Liver (tissue), 9 donors: Measurements from ENCODE around the gene TMED1. TPM values are rescaled to one million over a fixed set of nuclear protein-coding genes. Genes with fewer than 3 reads are reported as not detected.

Experiments
- DNase-seq: peaks from one replicate; pipeline ENCODE4 v3.0.0-alpha.2; 2017; ENCODE audit warnings: low spot score
- H3K27ac ChIP-seq, 2 donors: one replicate each; pipeline ENCODE4 v1.7.0; 2013; ENCODE audit warnings: inconsistent platforms in 2 of 2, low read length in 2 of 2, control low read depth in 1 of 2, low read depth in 1 of 2, mild to moderate bottlenecking in 1 of 2
- H3K27me3 ChIP-seq, 4 donors: one replicate each; pipeline versions ENCODE4 v1.6.1 to v1.7.0; 2013; ENCODE audit warnings: low read length in 3 of 4, inconsistent platforms in 1 of 4, mild to moderate bottlenecking in 1 of 4, moderate library complexity in 1 of 4; ENCODE audit not compliant: control insufficient read depth in 4 of 4, insufficient read depth in 4 of 4
- H3K36me3 ChIP-seq, 4 donors: one replicate each; pipeline versions ENCODE4 v1.6.1 to v1.7.0; 2013; ENCODE audit warnings: low read length in 3 of 4, mild to moderate bottlenecking in 3 of 4, low read depth in 1 of 4, moderate library complexity in 1 of 4; ENCODE audit not compliant: control insufficient read depth in 4 of 4, insufficient read depth in 3 of 4
- H3K4me1 ChIP-seq, 4 donors: one replicate each; pipeline versions ENCODE4 v1.6.1 to v1.7.0; 2013; ENCODE audit warnings: low read length in 3 of 4, mild to moderate bottlenecking in 3 of 4, moderate library complexity in 1 of 4; ENCODE audit not compliant: control insufficient read depth in 4 of 4, insufficient read depth in 4 of 4
- H3K4me3 ChIP-seq, 3 donors: one replicate each; pipeline versions ENCODE4 v1.6.1 to v1.7.0; 2013; ENCODE audit warnings: low read length in 3 of 3, control low read depth in 1 of 3, low read depth in 1 of 3, mild to moderate bottlenecking in 1 of 3
- H3K9ac ChIP-seq, 2 donors: one replicate each; pipeline ENCODE4 v1.7.0; 2013; ENCODE audit warnings: low read length in 2 of 2, mild to moderate bottlenecking in 2 of 2, moderate library complexity in 2 of 2, control low read depth in 1 of 2, low read depth in 1 of 2
- H3K9me3 ChIP-seq, 4 donors: one replicate each; pipeline versions ENCODE4 v1.6.1 to v1.7.0; 2013; ENCODE audit warnings: low read length in 3 of 4; ENCODE audit not compliant: control insufficient read depth in 4 of 4
- EGR1 ChIP-seq, 2 donors: IDR thresholded peaks; 2 replicates each; pipeline ENCODE4 v1.6.1; 2016 to 2018; ENCODE audit warnings: antibody characterized with exemption in 2 of 2, low read depth in 2 of 2
- GABPA ChIP-seq, 2 donors: IDR thresholded peaks in 1 of 2; conservative IDR thresholded peaks in 1 of 2; 2 replicates each; pipeline ENCODE4 v1.6.1; 2016; ENCODE audit warnings: antibody characterized with exemption in 2 of 2, mild to moderate bottlenecking in 1 of 2, moderate library complexity in 1 of 2
- HNF4A ChIP-seq, 2 donors: conservative IDR thresholded peaks; 2 replicates each; pipeline ENCODE4 v1.6.1; 2016; ENCODE audit warnings: antibody characterized with exemption in 2 of 2, mild to moderate bottlenecking in 2 of 2
- HNF4G ChIP-seq: IDR thresholded peaks from 2 replicates; pipeline ENCODE4 v1.6.1; 2016; ENCODE audit warnings: antibody characterized with exemption
- JUND ChIP-seq, 2 donors: IDR thresholded peaks; 2 replicates each; pipeline ENCODE4 v1.6.1; 2016; ENCODE audit warnings: antibody characterized with exemption in 2 of 2
- YY1 ChIP-seq: IDR thresholded peaks from 2 replicates; pipeline ENCODE4 v1.6.1; 2016; ENCODE audit warnings: antibody characterized with exemption, mild to moderate bottlenecking
- WGBS: extraction: QIAGEN DNeasy Blood & Tissue Kit; methylation state at CpG from one replicate; pipeline ENCODE4 v1.1.7; 2013; 5-methylcytosine and 5-hydroxymethylcytosine counted together
- polyA plus RNA-seq, 2 donors: library from polyadenylated mRNA; stranded (reverse) in 1 of 2; unstranded in 1 of 2; fragments of 200-250 nt in 1 of 2; fragments of >200 nt in 1 of 2; fragmentation: Nextera tagmentation in 1 of 2; extraction: Ambion mirVana in 1 of 2; gene quantifications; one replicate each; pipeline versions ENCODE4 v1.2.1 to v1.2.3, GENCODE V29; 2013 to 2015
- total RNA-seq, 2 donors: library from RNA; depleted of rRNA; stranded (reverse); fragments of >200 nt; gene quantifications; one replicate each; pipeline ENCODE4 v1.2.3, GENCODE V29; 2014
- TF ChIP-seq, protein P1 (sequence below): fragments of 150-350 bp; IDR thresholded peaks from 2 replicates; pipeline ENCODE4 v1.5.1; 2017; ENCODE audit warnings: improper control_type of control experiment, low read depth, low read length; ENCODE audit not compliant: missing input control
- TF ChIP-seq, protein P2 (sequence below): IDR thresholded peaks from 2 replicates; pipeline ENCODE4 v1.6.1; 2016; ENCODE audit warnings: antibody characterized with exemption
- TF ChIP-seq, protein P3 (sequence below): IDR thresholded peaks from 2 replicates; pipeline ENCODE4 v1.6.1; 2016; ENCODE audit warnings: antibody characterized with exemption
- donor health status: healthy.
- donor health status: healthy.
- donor health status: healthy.
- donor health status: healthy.
- donor health status: healthy.

TMED1 gene
- total and polyA plus RNA-seq, 4 donors: 17.8 to 34.7 (median 26.6) TPM

- TF ChIP-seq, protein P1, sequence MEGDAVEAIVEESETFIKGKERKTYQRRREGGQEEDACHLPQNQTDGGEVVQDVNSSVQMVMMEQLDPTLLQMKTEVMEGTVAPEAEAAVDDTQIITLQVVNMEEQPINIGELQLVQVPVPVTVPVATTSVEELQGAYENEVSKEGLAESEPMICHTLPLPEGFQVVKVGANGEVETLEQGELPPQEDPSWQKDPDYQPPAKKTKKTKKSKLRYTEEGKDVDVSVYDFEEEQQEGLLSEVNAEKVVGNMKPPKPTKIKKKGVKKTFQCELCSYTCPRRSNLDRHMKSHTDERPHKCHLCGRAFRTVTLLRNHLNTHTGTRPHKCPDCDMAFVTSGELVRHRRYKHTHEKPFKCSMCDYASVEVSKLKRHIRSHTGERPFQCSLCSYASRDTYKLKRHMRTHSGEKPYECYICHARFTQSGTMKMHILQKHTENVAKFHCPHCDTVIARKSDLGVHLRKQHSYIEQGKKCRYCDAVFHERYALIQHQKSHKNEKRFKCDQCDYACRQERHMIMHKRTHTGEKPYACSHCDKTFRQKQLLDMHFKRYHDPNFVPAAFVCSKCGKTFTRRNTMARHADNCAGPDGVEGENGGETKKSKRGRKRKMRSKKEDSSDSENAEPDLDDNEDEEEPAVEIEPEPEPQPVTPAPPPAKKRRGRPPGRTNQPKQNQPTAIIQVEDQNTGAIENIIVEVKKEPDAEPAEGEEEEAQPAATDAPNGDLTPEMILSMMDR: no peak
These were observed 38.9 kb downstream of the TMED1 start (continued) for GRCh38 chr19:10797078-10797477.

GRCh38 chr19:10796653-10797052, 39.4 kb downstream of the TMED1 start:
- TF ChIP-seq, protein P1: no peak
- no peak for TF ChIP-seq JUND (IDR thresholded peaks at IDR 0.05)
- TF ChIP-seq, protein P2, sequence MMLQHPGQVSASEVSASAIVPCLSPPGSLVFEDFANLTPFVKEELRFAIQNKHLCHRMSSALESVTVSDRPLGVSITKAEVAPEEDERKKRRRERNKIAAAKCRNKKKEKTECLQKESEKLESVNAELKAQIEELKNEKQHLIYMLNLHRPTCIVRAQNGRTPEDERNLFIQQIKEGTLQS: no peak
- H3K36me3 ChIP-seq: peaks cover 19 to 69% (median 26%) of the 10 kb centered on the region in 4 donors
- H3K4me3 ChIP-seq: no peak overlapping the region
- H3K4me1 ChIP-seq: no peaks in the 10 kb centered on the region
- no peak for DNase-seq
- no peak overlapping the region for H3K9ac ChIP-seq
- no peaks in the 10 kb centered on the region for H3K9me3 ChIP-seq
- 96% methylated on average over 19 of the region's 19 CpGs for WGBS
- no peaks in the 10 kb centered on the region for H3K27me3 ChIP-seq
- no peak overlapping the region for H3K27ac ChIP-seq

GRCh38 chr19:10789866-10790265, 46.1 kb downstream of the TMED1 start:
- Histone ChIP-seq H3K9ac (no peak overlapping the region), H3K27ac (no peak overlapping the region), H3K36me3 (peaks cover 5 to 67% (median 38%) of the 10 kb centered on the region in 4 donors), H3K27me3 (no peaks in the 10 kb centered on the region), H3K4me1 (no peaks in the 10 kb centered on the region), H3K9me3 (no peaks in the 10 kb centered on the region), H3K4me3 (no peak overlapping the region)
- TF ChIP-seq YY1 (no peak), HNF4A (conservative IDR thresholded peaks at IDR 0.05) (no peak), HNF4G (no peak)
- TF ChIP-seq, protein P3, sequence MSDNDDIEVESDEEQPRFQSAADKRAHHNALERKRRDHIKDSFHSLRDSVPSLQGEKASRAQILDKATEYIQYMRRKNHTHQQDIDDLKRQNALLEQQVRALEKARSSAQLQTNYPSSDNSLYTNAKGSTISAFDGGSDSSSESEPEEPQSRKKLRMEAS: no peak
- WGBS: 94% methylated on average over 10 of the region's 10 CpGs
- DNase-seq: no peak

- TF ChIP-seq EGR1 (IDR thresholded peaks at IDR 0.05; ENCODE audit: low read depth in 2 of 2) (no peak), GABPA (IDR thresholded peaks at IDR 0.05 in 1 of 2, conservative IDR thresholded peaks at IDR 0.05 in 1 of 2) (no peak), YY1 (no peak)
- 91% methylated on average over 8 of the region's 8 CpGs for WGBS
- DNase-seq: no peak
- Histone ChIP-seq H3K36me3 (peaks cover 11 to 63% (median 38%) of the 10 kb centered on the region in 4 donors), H3K4me3 (no peak overlapping the region), H3K9ac (no peak overlapping the region), H3K27me3 (no peaks in the 10 kb centered on the region), H3K27ac (no peak overlapping the region), H3K4me1 (peaks cover 0 to 7% (median under 1%) of the 10 kb centered on the region in 4 donors), H3K9me3 (no peaks in the 10 kb centered on the region)
These were observed 47.9 kb downstream of the TMED1 start for GRCh38 chr19:10788146-10788545.
